Stimulated activated CD8-positive, alpha-beta memory T cell treated with anti-CD3 and anti-CD28 coated beads, Interleukin-4, amount 100 ng/mL, for 48 hours (primary cell): ENCODE measurements around the gene PNMA6E.

Experiments
- DNase-seq: peaks from one replicate; pipeline ENCODE4 v3.0.0-alpha.2; 2020

PNMA6E gene

DNA sequence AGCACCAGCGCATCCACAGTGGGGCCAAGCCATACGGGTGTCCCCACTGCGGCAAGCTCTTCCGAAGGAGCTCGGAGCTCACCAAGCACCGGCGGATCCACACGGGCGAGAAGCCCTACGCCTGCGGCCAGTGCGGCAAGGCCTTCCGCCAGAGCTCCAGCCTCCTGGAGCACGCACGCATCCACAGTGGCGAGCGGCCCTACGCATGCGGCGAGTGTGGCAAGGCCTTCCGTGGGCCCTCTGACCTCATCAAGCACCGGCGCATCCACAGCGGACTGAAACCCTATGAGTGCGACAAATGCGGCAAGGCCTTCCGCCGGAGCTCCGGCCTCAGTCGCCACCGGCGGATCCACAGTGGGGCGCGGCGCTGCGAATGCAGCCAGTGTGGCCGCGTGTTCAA lies 53.6 kb downstream of the PNMA6E start:
- DNase-seq, result no peak
